Left cardiac atrium (tissue), 4 donors: ENCODE results near the gene COPS3. TPM values are rescaled to one million over a fixed set of nuclear protein-coding genes. Genes with fewer than 3 reads are reported as not detected.

Experiments used
- ATAC-seq, 2 donors: fragments of 200-7000 bp; cut with Tn5 transposase; one replicate each; pipeline ENCODE4 v1.9.1; 2020; ENCODE audit warnings: mild to moderate bottlenecking in 2 of 2, moderate library complexity in 2 of 2
- DNase-seq: peaks from one replicate; pipeline ENCODE4 v3.0.0-alpha.2; 2020
- intact Hi-C, 2 donors: fragments of 100-400 bp; cut with DNase I; formaldehyde crosslinking; loops; one replicate each; pipeline versions ENCODE4 v1.14.1 to v1.15.1; 2022 to 2023
- total RNA-seq, 2 donors: library from RNA; stranded (reverse); fragmentation: NEBNext Ultra II Directional; extraction: Animal tissue kit (Norgen Biotek cat#: 25700); gene quantifications; one replicate each; pipeline ENCODE4 v1.2.1, GENCODE V29; 2021
- donor health status: DM: no; HTN: yes; CAD: no.
- donor health status: DM: no; HTN: yes; CAD: no; lungs with severe emphysema.
- donor health status: DM: yes; HTN: yes; CAD: no.
- donor health status: Dilated cardiomyopathy.

COPS3 gene
- total RNA-seq, 2 donors from 2014 or later = 55.6 to 60.3 TPM

DNA sequence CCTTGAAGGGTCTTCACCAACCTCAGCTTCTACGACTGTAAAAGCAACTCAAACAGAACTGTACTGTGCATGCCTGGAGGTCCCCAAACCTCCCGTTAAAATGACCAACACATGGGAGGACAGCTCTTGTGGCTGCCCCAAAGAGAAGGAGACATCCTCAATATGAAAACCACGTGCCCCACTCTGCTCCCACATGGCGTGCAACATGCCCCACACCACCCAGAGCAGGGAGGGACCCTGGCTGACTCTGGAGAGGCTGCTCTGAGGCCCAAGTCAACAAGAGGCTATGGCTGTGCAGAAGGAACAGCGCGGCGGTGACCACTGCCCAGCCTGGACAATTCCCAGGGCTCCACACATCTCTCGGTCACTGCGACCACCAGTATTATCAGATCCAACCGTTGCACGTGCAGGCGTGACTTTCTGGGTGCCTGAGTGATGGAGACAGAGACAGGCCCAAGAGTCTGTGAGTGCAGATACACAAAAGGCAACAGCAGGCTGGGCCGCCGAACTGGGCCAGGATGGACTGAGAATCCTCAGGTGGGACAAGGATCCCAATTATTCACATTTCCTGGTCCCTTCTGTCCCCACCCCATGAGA is 76.3 kb downstream of the COPS3 start:
- DNase-seq (no peak), ATAC-seq (no peak)
- intact Hi-C loops = loop anchor here in 1 of 2 donors (5.0 kb wide), 1 partner anchor 33 kb away; the partner anchor contains the start of gene FLCN

DNA sequence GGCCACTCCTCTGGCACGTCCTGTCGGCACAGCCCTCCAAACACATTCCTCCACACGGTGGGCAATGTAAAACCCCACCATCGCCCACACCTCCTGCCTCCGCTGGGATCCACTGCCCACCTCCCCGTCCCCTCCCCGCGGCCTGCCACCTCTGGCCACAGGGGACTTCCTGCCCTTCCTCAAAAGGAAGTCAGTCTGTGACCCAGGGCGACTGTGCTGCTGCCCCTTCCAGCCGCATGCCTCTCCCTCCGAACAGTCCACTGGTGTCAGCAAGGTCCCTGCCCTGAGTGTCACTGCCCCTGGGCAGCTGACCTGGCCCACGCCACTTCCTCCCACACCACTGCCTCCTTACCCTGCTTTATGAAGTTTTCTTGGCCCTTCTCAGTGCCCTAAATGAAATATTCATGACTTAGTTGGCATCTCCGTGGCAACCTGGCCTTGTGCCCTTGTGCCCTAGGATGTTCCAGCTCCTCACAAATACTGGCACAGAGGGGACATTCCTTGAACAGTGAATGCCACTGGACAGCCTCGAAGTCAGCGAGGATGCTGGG is 76.9 kb downstream of the COPS3 start:
- DNase-seq (no peak), ATAC-seq (peak; percentile 4 to 20)
- intact Hi-C loops = loop anchor here in 1 of 2 donors (5.0 kb wide), 1 partner anchor 33 kb away; the partner anchor contains the start of gene FLCN

DNA sequence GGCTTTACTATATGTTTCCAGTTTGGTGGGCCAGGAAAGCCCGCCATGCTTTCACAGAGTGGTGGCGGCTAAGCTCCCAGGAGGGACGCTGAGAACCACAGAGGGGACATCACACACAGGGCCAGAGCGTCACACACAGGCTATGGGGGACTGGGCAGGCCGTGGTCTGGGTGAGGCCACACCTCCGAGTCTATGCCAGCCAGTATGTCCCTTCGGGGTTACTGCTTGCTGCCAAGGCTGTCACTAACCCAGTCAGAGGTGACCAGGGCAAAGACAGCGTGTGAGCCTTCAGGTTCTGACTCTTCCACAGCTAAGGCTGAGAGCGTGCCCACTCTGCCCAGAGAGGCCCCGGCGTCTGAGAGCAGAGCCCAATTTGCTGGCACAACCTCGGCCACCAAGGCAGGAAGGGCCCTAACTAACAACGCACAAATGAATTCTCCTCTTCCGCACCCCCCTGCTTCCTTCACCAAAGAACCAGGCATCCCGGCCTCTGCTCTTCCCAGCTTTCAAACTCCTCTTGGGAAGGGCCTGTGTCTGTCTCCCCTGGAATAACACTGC is 77.8 kb downstream of the COPS3 start:
- intact Hi-C loops = loop anchor here in 1 of 2 donors (5.0 kb wide), 1 partner anchor 34 kb away; the partner anchor contains the start of gene FLCN
- ATAC-seq (peak in 1 of 2 donors; percentile 9), DNase-seq (no peak)

DNA sequence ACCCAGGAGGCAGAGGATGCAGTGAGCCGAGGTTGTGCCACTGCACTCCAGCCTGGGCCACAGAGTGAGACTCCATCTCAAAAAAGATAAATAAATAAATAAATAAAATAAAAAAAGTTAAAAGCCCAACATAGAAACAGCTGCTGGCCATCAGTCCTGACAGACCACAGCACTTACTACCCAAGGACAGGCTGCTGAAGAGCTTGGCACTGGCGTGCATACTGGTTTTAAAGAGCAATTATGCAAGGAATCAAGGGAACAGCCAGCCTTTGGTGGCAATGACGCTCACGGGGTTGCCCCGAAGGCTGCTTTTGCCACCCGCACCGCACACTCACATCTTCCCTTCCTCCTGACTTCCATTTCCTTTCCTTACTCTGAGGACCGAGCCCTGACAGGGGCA is 79.1 kb downstream of the COPS3 start:
- ATAC-seq (peak in 1 of 2 donors; percentile 20), DNase-seq (peak; percentile 42)
- intact Hi-C loops = loop anchor here in 1 of 2 donors (5.0 kb wide), 1 partner anchor 35 kb away; the partner anchor contains the start of gene FLCN

DNA sequence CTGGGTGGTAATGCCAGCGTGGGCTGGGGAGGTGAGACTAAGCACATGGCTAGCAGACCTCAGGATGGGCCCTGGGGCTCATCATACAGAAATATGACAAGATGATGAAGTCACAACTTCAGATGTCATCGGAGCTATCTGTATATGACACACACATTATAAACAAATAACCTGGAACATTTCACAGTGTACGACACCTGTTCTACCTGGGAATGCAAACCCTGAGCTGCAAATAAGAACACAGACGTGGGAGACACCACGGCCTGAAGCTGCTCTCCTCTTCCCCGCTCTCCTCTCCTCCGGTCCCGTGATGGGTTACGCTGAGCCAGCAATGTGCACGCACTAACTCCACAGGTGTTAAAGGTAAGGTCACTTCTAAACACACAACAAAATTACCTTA is 79.8 kb downstream of the COPS3 start:
- intact Hi-C loops = loop anchor here in 1 of 2 donors (5.0 kb wide), 1 partner anchor 36 kb away; the partner anchor contains the start of gene FLCN
- DNase-seq = peak; percentile 2

DNA sequence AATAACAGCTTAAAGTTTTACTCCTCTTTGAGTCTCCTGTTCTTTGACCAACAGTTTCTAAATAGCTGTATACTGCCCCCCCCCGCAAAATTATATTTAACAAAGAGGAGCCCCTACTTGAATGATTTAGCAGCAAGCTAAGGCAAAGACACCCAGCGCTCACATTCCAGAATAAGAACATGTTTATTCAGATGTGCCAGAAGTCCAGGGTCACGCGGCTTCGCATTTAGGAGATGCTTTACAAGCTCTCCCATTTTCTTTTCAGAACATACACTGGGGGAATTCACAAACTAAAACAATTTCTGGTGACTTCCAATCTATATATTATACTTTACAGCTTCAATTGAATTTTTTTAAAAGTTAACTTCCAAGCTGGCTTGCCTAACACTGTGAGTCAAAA is 80.2 kb downstream of the COPS3 start:
- intact Hi-C loops = loop anchor here in 1 of 2 donors (5.0 kb wide), 1 partner anchor 36 kb away; the partner anchor contains the start of gene FLCN
- no peak for ATAC-seq
- DNase-seq = no peak

More for the DNA sequence above, 79.8 kb downstream of the COPS3 start:
- ATAC-seq = no peak

DNA sequence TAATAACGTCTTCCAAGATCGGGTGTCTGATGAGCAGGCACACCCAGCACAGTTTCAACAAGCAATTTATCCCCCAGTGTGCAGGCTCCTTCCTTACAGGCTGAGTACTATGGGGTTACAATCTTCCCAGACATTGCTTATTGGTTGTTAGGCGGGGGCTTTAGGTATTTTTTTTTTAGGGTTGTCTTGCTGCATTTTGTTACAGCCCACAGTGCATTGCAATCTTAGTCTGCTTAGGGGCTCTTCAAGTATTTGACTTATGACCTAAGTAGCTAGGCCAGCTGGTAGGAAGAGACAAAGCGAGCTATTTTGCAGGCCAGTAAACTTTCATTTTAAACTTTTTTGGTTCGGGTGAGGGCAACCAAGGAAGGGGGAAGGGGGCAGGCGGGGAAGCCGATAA is 80.7 kb downstream of the COPS3 start:
- no peak for ATAC-seq
- intact Hi-C loops = loop anchor here in 1 of 2 donors (5.0 kb wide), 1 partner anchor 37 kb away; the partner anchor contains the start of gene FLCN
- DNase-seq = peak; percentile 5

DNA sequence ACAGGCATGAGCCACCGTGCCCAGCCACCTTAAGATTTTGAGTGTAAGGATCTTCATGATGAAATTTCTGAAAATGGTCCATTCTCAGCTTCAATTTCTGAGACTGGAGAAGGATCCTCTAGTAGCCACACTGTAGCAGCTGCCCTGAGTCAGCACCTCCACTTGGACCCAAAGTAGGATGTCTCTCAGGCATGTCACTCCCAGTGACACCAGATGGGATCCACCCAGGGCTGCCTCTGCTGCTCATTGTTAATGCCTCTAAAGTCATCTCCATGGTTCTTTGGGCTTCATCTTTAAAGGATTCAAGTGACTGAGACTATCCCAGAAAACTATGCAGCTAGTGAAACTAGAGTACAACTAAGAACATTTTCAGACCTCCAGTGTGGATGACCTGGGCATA is 82.8 kb downstream of the COPS3 start:
- ATAC-seq = no peak
- intact Hi-C loops = no loop called here
- DNase-seq = peak; percentile 4

DNA sequence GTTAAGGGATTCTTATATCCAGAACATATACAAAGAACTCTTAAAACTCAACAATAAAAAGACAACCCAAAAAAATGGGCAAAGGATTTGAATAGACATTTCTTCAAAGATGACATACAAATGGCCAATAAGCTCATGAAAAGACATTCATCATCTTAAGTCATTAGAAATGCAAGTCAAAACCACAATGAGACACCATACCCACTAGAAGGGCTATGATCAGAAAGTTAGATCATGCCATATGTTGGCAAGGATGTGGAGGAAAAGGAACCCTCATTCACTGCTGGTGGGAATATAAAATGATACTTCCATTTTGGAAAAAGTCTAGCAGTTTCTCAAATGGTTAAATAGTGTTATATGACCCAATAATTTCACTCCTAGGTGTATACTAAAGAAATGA is 84.3 kb downstream of the COPS3 start:
- ATAC-seq (no peak), DNase-seq (no peak)
- intact Hi-C loops = no loop called here

Other genes starting within 250 kb of the COPS3 start
- gene MPRIP, start 238.8 kb downstream of the COPS3 start, total RNA-seq = 100 to 1,000 TPM; 247 to 329 TPM
- gene PLD6, start 74.9 kb downstream of the COPS3 start, total RNA-seq = 1 to 10 TPM; 5.6 to 5.8 TPM
- gene FLCN, start 44.1 kb downstream of the COPS3 start, total RNA-seq = 10 to 100 TPM; 36.6 to 48.4 TPM
- gene NT5M, start 22.1 kb upstream of the COPS3 start, total RNA-seq = 1 to 10 TPM; 5.4 to 8.2 TPM
- gene MED9, start 195.8 kb upstream of the COPS3 start, total RNA-seq = 10 to 100 TPM; 26.8 to 35.1 TPM
- gene RASD1, start 215.1 kb upstream of the COPS3 start, total RNA-seq = 10 to 100 TPM; 35.3 to 55.1 TPM